Adrenal gland (tissue), 5 donors: ENCODE measurements around the gene SMIM23.

Experiments
- POLR2A ChIP-seq, 2 donors: fragments of 450-650 bp; IDR thresholded peaks; one replicate each; pipeline ENCODE4 v1.6.1; 2017; ENCODE audit warnings: antibody characterized with exemption in 2 of 2, mild to moderate bottlenecking in 2 of 2, moderate library complexity in 1 of 2
- TF ChIP-seq, protein P1 (sequence below), 6 experiments: fragments of 450-650 bp in 4 of 6; fragments of 200-600 bp in 2 of 6; sonication (generic) in 1 of 6; IDR thresholded peaks; 1 replicate in 5 of 6; 2 replicates in 1 of 6; pipeline versions ENCODE4 v1.5.1 to v1.8.0; 2016 to 2021; ENCODE audit warnings: antibody characterized with exemption in 6 of 6, mild to moderate bottlenecking in 2 of 6, moderate library complexity in 1 of 6
- donor health status: DM: no; HTN: no; CAD: no.

DNA sequence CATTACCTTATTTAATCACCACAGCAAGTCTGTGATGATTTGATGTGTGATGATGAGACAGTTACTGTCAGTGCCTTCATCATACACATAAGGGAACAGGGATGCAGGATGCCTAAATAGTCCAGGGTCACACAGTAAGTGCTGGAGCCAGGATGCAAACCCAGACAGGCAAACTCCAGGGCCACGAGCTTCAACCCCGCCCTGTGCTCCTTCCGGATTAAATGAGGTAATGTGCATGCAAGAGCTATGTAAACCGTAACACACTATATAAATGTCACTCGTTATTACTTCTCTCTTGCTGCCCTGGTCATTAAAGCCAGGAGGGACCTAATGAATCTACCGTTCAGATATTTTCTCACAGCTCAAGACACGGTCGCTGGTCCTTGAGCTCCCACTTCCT, 12.8 kb downstream of the SMIM23 start:
- TF ChIP-seq POLR2A (IDR thresholded peaks at IDR 0.05) = no peak
- TF ChIP-seq, protein P1, sequence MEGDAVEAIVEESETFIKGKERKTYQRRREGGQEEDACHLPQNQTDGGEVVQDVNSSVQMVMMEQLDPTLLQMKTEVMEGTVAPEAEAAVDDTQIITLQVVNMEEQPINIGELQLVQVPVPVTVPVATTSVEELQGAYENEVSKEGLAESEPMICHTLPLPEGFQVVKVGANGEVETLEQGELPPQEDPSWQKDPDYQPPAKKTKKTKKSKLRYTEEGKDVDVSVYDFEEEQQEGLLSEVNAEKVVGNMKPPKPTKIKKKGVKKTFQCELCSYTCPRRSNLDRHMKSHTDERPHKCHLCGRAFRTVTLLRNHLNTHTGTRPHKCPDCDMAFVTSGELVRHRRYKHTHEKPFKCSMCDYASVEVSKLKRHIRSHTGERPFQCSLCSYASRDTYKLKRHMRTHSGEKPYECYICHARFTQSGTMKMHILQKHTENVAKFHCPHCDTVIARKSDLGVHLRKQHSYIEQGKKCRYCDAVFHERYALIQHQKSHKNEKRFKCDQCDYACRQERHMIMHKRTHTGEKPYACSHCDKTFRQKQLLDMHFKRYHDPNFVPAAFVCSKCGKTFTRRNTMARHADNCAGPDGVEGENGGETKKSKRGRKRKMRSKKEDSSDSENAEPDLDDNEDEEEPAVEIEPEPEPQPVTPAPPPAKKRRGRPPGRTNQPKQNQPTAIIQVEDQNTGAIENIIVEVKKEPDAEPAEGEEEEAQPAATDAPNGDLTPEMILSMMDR (IDR thresholded peaks at IDR 0.05) = no peak
